HG03342 (cell line): ENCODE measurements around the gene PLEKHJ1.

Experiments used
- ATAC-seq: cut with Tn5 transposase; IDR thresholded peaks from one replicate; pipeline ENCODE4 v1.9.1; 2021; ENCODE audit warnings: mild to moderate bottlenecking, moderate library complexity; ENCODE audit not compliant: unreplicated experiment

Gene PLEKHJ1

DNA sequence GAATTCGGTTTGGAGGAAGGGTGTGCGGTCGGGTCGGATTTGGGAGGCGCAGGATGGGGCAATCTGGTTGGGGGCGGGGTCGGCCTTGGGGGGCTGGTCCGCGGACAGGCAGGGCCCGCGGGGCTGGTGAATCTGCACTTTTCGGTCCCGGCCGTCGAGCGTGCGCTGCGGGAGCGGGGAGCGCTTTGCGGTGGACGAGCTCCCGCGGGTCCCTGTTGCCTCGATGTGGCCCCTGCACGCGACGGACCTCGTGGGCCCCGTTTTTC is 34.0 kb upstream of the PLEKHJ1 start:
- no peak for ATAC-seq

DNA sequence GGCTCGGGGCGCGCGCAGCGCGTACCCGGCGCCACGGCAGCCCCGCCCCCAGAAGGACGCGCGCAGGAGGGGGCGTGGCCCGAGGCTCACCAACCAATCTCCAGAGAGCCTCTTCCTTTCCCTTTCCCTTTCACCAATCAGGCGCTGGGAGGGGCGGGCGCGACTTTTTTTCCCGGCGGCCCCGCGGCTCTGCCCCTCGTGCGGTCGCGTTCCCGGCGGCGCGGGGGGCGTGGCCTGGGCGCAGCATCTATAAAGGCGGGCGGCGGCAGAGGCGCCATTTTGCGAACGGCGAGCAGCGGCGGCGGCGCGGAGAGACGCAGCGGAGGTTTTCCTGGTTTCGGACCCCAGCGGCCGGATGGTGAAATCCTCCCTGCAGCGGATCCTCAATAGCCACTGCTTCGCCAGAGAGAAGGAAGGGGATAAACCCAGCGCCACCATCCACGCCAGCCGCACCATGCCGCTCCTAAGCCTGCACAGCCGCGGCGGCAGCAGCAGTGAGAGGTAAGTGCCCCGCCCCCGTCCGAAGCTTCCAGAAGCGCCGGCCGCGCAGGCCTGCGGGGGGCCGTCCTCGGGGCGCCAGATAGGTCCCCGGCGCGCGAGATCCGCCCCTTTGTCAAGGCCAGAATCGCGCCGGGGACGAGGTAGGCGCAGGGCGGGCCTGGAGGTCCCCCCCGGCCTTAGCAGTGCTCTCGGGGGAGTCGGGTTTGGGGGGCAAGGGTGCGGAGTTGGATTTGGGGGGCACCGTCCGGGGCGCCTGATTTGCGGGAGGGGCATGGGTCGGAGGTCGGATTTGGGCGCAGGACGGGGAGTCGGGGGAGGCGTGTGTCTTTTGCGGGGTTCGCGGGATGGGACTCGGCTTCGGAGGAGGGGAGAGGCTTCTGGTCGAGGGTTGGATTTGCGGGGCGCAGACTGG is 33.4 kb upstream of the PLEKHJ1 start:
- ATAC-seq: peak; percentile 47

DNA sequence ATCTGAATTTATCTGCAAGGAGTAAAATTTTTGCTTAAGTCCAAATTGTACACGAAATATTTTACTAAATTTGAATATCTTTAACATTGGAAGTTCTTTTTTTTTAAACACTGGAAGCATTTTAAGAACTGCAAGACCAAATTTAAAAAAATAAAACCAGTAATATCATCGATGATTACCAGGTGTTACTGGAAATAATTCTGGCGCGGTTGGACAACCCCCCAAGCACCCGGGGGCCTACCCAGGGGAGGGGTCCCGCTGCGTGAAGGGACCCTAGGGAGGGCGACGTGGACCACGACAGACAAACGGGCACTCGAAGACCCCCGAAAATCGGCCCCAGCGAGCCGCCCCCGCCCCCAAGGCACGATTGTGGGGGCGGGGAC is 32.7 kb upstream of the PLEKHJ1 start:
- ATAC-seq: no peak

DNA sequence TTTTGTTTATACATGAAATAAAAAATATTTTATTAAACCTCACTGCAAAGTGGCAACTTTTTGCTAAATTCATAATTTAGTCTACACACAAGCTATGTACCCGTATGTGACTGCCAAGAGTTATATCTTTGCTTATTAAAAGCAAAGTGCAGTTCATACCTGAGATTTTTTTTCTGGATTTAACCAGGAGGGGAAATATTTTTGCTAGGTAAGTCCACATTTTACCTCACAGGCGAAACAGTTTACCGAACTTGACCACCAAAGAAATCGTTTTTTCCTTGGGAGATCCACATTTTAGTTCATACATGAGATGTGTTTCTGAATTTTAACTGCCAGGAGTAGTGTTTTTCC is 32.3 kb upstream of the PLEKHJ1 start:
- no peak for ATAC-seq

DNA sequence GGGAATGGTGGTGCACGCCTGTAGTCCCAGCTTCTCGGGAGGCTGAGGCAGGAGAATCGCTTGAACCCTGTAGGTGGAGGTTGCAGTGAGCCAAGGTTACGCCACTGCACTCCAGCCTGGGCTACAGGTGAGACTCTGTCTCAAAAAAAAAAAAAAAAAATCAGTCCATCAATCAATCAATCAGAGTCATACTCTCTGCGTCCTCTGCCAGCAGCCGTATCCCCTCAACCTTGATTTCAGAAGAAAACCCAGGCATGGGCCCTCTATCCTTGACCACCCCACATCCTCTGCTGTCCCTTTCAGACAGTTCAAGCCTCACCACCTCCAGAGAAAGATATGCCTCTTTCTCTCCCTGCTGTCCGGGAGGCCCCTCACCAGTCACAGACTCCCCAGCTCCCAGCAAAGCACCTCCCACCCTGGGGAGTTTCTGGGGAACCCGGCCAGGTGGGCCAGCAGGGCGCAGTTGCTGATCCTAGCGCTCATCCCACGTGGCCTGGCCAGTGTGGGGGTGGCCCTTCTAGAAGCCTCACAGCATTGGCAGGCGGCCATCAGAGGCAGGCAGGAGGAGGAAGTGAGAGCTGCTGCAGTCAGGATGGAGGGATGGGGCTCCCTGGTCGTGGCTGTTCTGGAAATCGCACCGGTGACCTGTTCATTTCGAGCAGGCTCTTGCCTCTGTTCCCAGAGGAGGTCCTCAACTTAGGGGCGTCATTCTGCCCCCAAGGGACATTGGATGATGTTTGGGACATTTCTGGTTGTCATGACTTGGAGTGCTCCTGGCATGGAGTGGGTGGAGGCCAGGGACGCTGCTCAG is 30.3 kb upstream of the PLEKHJ1 start:
- no peak for ATAC-seq

DNA sequence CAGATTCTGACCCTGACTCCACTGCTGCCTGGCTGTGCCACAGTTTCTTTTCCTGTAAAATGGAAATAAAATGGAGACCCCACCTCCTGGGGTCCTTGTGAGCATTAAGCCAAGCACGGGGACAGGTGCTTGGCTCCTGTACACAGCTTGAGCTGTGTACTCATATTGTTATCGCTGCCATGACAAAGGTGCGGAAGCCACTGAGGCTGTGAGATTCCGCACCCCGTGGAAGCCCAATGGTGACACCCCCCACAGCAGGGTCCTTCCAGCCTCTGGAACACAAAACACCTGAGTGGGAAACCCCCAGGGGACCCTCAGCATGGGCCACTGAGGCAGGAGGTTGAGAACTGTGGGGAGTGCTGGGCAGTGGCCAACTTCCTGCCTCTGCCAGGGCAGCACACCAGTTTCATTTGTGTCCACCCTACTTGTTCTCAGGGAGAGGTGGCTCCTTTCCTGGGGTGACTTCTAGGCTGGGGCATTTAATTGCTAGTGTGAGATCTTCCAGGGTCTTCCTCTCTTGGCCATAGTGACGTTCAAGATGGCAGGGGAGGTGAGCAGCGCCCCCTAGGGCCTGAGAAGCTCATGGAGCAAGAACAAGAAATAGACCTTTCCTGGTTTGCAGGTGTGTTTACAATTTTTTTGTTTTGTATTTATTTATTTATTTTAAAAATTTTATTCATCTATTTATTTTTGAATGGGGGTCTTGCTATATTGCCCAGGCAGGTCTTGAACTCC is 25.5 kb upstream of the PLEKHJ1 start:
- no peak for ATAC-seq

DNA sequence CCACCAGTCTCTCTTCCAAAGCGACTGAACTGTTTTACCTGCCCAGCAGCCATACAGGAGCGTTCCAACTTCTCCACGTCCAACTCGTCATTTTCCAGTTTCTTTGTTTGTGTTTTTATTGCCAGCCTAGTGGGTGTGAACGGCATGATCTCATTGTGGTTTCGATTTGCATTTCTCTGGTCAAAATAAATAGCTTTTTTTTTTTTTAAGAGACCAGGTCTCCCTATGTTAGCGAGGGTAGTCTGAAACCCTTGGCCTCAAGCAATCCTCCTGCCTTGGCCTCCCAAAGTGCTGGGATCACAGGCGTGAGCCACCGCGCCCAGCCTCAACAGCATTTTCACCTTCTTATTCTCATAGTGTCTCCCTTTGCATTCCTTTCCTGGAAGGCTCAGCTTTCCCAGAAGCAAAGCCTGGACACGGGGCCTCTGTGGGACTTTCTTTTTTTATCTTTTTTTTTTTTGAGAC is 24.2 kb upstream of the PLEKHJ1 start:
- ATAC-seq: no peak

DNA sequence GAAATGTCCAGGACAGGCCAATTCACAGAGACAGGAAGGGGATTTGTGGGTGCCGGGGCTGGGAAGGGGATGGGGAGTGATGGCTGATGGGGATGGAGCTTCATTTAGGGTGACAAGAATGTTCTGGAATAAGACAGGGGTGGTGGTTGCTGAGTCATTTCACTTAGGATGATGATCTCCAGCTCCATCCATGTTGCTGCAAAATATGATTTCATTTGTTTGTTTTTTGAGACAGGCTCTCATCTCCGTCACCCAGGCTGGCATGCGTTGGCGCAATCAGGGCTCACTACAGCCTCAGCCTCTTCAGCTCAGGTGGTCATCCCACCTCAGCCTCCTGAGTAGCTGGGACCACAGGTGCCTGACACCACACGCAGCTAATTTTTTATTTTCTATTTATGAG is 23.2 kb upstream of the PLEKHJ1 start:
- ATAC-seq: no peak

DNA sequence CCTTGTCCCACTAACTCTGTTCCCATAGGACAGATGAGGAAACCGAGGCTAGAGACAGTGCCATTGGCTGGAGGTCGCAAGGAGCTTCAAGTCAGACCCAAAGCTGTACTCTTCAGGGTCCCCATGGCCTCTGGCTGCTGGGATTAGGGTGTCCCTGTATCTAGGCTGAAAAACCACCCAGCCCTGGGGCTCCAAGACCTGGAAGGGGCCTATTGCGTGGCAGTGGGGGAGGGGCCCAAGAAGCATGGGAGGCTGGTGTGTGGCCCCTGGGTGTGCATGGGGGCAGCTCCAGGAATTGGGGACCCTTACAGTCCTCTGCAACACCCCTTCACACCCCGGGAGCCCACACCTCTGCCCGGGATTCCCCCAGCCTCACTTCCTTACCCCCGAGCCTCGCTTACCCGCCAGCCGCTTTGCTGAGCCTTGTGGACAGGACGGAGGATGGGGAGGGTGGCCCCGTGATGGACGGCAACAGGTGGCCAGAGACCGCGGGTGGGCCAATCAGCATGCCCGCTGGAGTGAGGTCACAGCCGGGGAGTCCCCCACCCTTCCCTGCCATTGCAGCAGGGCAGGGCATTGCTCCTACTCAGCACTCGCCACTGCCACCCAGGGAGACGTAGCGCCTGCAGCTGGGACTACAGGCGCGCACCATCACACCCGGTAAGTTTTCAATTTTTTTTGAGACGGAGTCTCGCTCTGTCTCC is 20.0 kb upstream of the PLEKHJ1 start, which contains the start of gene JSRP1:
Gene JSRP1 (minus strand): TSS at position 436 of the 704 bp plus-strand sequence. CDS start 1,103 bp downstream, outside the sequence.
- no peak for ATAC-seq

DNA sequence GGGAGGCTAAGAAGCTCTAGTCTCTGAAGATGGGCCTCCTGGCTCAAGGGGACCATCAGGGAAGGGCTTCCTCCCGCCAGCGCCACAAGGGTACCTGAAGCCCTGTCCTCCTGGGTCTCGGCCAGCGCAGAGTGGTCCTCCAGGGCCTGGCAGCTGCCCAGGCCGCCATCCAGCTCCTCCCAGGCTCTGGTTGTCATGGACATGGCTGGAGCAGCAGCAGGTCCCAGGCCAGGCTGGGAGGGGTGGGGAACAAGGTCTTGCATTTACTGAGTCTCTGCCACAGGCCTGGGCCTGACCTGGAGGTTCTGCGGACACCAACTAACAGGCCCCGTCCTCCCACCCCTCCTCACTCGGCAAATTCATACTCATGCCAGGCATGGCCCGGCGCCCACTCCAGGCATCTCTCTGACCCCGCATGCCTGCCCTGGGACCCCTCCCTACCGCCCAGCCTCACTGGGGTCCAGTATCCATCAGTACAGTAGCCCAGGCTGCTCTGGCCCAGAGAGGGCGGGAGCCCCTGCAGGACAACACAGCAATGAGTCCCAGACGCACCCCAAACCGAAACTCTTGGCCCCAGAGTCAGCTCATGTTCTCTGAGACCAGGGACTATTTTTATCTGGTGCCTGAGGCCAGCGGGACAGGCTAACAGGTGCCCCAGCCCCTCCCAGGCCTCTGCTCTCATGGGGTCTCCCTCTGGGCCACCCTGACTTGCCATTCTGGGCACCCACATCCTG is 19.1 kb upstream of the PLEKHJ1 start:
- no peak for ATAC-seq

DNA sequence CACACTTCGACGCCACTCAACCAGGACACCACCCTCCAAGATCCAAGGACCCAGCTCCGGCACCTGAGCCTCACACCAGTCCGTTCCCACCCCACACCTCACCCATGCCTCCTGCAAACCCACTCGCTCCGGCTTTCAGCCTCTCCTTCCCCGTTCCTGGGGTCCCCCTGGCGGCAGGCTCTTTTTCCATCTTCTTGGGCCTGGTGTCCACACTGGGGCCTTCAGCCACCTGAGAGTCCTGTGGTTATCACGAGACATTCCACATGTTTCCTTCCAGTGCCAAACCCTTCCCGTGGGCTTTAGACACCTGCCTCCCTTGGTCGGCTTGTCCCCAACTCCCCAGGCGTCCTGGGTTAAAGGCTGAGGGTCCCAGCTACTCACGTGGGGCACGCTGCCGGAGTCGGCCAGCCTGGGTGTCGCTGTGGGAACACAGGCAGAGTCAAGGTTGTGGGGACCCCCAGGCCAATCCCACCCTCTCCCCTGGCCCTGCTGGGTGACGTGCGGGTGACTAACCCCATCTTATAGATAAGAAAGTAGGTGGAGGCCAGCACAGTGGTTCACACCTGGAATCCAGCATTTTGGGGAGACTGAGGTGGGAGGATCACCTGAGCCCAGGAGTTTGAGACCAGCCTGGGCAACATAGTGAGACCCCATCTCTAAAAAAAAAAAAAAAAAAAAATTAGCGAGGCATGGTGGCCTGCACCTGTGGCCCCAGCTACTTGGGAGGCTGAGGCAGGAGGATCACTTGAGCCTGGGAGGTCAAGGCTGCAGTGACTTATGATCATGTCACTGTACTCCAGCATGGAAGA is 18.1 kb upstream of the PLEKHJ1 start:
- ATAC-seq: no peak

DNA sequence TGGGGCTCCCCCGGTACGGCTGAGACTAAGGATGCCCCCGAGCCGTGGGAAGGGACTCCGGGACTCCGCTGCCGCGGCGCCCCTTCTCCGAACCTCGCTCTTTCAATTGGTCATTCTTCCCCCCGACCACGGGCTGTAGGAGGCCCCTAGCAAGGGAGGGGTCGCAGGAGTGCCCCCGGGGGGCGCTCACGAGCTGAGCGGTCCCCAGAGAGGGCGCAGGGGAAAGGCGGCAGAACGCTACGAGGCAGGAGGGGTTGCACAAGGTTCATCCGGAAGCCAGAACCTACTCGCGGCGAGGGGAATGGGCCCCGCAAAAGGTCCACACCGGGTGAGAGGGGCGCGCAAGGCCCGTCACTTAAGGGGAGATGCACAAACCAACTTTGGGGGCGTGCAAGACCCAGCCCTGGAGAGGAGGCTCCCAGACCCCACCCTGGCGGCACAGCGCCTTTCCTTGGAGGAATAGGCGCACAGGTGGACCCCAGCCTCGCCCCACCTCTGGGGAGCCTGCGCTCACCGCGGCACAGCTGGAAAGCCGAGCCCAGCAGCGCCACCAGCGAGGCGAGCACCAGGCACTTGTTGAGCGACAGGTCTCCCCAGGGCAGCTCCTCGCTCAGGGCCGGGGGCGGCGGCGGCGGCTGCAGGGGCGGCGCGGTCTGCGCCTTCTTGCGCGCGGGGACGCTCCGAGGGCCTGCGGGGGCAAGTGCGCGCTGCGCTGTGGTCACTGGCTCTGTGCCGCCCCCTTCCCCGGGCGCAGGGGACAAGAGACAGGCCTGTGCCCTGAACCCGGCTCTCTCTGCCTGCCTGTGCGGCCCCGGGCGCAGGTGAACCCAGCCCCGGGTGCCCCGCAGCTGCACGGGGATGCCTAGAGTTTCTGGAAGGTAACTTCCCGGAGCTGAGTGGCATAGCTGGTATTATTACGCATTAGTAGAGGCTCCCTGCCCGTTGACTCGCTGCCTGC is 17.3 kb upstream of the PLEKHJ1 start:
- ATAC-seq: no peak

DNA sequence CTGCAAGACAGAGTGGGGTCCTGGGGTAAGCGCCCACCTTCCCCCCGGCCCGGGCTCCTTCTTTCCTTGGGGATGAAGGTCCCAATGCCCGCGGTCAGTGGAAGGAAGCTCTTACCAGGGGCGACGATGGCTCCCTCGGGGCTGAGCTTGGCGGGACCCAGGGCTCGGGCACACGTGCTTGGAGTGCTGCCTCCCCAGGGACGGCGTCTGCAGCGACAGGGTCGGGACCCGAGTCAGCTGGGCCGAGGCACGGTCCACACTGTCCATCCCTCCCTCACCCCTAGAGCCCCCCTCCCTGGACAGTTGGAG is 16.6 kb upstream of the PLEKHJ1 start:
- ATAC-seq: no peak

DNA sequence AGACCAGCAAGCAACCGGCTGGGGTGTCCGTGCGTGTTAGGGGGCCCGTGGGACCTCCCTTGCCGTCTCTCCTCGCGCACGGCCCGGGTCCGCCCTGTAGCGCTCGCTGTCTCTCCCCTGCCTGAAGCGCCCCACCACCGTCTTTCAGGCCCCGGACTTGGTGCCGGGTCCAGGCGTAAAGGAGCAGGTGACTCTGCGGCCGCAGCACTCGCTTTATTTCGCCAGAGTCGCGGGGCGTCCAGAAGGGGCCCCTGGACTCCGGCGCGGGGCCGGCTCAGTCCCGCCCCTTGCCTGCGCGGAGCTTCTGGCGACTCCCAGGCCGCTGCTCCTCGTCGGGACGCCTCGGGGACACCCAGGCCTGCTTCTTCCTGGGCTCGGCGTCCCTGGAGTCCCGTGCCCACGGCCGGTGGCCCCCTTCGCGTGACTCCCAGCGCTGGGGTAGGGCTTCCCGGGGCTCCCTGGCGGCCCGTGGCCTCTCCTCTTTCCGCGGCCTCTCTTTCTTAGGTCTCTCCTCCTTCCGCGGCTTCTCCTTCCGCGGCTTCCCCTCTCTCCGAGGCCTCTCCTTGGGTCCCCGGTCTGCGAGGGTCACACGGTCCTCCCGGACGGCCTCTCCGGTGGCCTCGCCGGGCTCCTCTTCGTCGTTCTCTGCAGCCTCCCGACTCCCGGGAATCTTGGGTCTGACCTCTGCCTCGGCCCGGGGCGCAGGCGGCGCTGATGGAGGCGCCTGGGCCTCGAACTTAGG is 16.1 kb upstream of the PLEKHJ1 start:
- ATAC-seq: no peak

DNA sequence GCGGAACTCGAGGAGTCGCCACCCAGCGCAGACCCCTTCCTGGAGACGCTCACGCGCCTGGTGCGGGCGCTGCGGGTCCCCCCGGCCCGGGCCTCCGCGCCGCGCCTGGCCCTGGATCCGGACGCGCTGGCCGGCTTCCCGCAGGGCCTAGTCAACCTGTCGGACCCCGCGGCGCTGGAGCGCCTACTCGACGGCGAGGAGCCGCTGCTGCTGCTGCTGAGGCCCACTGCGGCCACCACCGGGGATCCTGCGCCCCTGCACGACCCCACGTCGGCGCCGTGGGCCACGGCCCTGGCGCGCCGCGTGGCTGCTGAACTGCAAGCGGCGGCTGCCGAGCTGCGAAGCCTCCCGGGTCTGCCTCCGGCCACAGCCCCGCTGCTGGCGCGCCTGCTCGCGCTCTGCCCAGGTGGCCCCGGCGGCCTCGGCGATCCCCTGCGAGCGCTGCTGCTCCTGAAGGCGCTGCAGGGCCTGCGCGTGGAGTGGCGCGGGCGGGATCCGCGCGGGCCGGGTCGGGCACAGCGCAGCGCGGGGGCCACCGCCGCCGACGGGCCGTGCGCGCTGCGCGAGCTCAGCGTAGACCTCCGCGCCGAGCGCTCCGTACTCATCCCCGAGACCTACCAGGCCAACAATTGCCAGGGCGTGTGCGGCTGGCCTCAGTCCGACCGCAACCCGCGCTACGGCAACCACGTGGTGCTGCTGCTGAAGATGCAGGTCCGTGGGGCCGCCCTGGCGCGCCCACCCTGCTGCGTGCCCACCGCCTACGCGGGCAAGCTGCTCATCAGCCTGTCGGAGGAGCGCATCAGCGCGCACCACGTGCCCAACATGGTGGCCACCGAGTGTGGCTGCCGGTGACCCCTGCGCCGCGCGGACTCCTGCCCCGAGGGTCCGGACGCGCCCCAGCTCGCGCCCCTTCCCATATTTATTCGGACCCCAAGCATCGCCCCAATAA is 15.3 kb upstream of the PLEKHJ1 start:
- no peak for ATAC-seq

DNA sequence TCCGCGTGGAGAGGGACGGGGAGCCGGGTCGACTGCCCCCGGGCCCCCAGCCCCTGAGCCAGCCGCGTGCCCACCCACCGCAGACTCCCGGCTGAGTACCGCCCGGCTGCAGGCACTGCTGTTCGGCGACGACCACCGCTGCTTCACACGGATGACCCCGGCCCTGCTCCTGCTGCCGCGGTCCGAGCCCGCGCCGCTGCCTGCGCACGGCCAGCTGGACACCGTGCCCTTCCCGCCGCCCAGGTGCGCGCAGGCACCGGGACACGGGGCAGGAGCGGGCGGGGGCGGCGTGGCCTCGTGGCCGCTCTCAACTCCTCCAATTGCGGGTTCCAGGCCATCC is 14.6 kb upstream of the PLEKHJ1 start:
- ATAC-seq: no peak
